ENCODE measurements around the gene MSRB1. TPM values are rescaled to one million over a fixed set of nuclear protein-coding genes. Genes with fewer than 3 reads are reported as not detected.
A peak's percentile ranks its signal among the peaks of the same experiment; 100 is the strongest.

Gene MSRB1
- total and polyA plus RNA-seq, 2 of the 13 experiments (the other 11 are each of a cell fraction or from before 2014, with no cell fraction given), result 32.1 to 75.4 TPM

DNA sequence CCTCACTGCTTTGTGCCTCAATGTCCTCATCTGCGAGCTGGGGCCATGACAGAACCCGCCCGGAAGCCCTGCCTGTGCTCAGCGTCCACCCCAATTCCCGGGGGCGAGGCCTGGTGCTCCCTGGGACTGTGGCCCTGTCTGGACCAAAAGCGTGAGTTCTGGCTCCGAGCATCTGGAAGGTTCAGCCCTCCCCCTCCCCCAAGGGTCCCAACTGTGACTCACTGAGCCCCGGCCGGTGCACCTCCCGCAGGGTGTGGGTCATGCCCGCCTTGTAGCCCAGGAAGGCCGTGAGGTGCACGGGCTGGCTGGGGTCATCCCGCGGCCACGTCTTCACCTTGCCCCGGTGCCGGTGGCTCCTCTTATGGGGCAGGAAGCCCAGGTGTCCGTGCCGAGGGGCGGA, 10.7 kb upstream of the MSRB1 start:
- in situ Hi-C loops (cut with HindIII; ENCODE audit: extremely low pct_ligation_motif_present, low pct_unique_long_range_greater_than_20kb), result no loop called here
- H3K27me3 ChIP-seq (ENCODE audit: control insufficient read depth in 1 of 2, insufficient read depth in 2 of 2, low read length in 2 of 2), result peaks cover 3 to 19% of the 10 kb centered on the region in 2 experiments; a peak in 4 of 5 replicates
- FAIRE-seq (no peak), ATAC-seq (no peak), DNase-seq (ENCODE audit: low spot score) (no peak)
- H3K4me3 ChIP-seq (replicated peaks in 1 of 3; ENCODE audit: insufficient read depth in 1 of 3, low read depth in 2 of 3, low read length in 3 of 3), result no peak overlapping the region
- no peaks in the 10 kb centered on the region for H3K9me3 ChIP-seq (ENCODE audit: low read length)
- H2AFZ ChIP-seq (ENCODE audit: low read length), result no peak overlapping the region
- H3K9ac ChIP-seq (ENCODE audit: insufficient read depth, low read depth, low read length), result no peak overlapping the region
- ChIA-PET CTCF (ENCODE audit: low intra/inter-chr PET ratio, low total read pairs) (no interaction called here), POLR2A (interaction anchor here (1.6 to 3.2 kb wide), 3 partner anchors 11 to 13 kb away, joined by 7 to 14 read pairs (median 9); partner anchors contain the start of genes MSRB1 and RPS2)
- no peaks in the 10 kb centered on the region for H3K79me2 ChIP-seq (ENCODE audit: insufficient read depth, low read length)
- 40% methylated on average over 10 of the region's 22 CpGs for WGBS (ENCODE audit: low lambda C conversion rate)
- BruUV-seq (replicated peaks), result no TSS peak
- no peak overlapping the region for H3K27ac ChIP-seq (ENCODE audit: extremely low read length, insufficient read depth, low read length)
- H3K4me2 ChIP-seq (ENCODE audit: low read depth, low read length), result peak overlapping the region; percentile 33; the same call in 1 of the 2 replicates
- H3K4me1 ChIP-seq (ENCODE audit: insufficient read depth, low read length), result peaks cover 24% of the 10 kb centered on the region
- H4K20me1 ChIP-seq (ENCODE audit: insufficient read depth, low read length), result no peaks in the 10 kb centered on the region
- TF ChIP-seq ZMAT5 (CRISPR knock-in tag; IDR thresholded peaks at IDR 0.05; ENCODE audit: borderline replicate concordance, low read depth) (no peak), POGZ (CRISPR knock-in tag; IDR thresholded peaks at IDR 0.05) (no peak), SUZ12 (IDR thresholded peaks at IDR 0.05; ENCODE audit: low read depth, low read length) (no peak), ZFAT (CRISPR knock-in tag; conservative IDR thresholded peaks at IDR 0.05) (no peak), SAFB2 (CRISPR knock-in tag; IDR thresholded peaks at IDR 0.05; ENCODE audit: borderline replicate concordance, low read depth) (no peak), ZNF331 (CRISPR knock-in tag; IDR thresholded peaks at IDR 0.05) (no peak), ZNF101 (CRISPR knock-in tag; IDR thresholded peaks at IDR 0.05; ENCODE audit: borderline replicate concordance, low read depth) (no peak), ZNF143 (CRISPR knock-in tag; IDR thresholded peaks at IDR 0.05) (no peak), ZBTB3 (CRISPR knock-in tag; IDR thresholded peaks at IDR 0.05; ENCODE audit: borderline replicate concordance, low read depth) (no peak)
- TF ChIP-seq, protein P1, sequence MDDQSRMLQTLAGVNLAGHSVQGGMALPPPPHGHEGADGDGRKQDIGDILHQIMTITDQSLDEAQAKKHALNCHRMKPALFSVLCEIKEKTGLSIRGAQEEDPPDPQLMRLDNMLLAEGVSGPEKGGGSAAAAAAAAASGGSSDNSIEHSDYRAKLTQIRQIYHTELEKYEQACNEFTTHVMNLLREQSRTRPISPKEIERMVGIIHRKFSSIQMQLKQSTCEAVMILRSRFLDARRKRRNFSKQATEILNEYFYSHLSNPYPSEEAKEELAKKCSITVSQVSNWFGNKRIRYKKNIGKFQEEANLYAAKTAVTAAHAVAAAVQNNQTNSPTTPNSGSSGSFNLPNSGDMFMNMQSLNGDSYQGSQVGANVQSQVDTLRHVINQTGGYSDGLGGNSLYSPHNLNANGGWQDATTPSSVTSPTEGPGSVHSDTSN (CRISPR knock-in tag; IDR thresholded peaks at IDR 0.05; ENCODE audit: borderline replicate concordance), result no peak
- TF ChIP-seq, protein P2, sequence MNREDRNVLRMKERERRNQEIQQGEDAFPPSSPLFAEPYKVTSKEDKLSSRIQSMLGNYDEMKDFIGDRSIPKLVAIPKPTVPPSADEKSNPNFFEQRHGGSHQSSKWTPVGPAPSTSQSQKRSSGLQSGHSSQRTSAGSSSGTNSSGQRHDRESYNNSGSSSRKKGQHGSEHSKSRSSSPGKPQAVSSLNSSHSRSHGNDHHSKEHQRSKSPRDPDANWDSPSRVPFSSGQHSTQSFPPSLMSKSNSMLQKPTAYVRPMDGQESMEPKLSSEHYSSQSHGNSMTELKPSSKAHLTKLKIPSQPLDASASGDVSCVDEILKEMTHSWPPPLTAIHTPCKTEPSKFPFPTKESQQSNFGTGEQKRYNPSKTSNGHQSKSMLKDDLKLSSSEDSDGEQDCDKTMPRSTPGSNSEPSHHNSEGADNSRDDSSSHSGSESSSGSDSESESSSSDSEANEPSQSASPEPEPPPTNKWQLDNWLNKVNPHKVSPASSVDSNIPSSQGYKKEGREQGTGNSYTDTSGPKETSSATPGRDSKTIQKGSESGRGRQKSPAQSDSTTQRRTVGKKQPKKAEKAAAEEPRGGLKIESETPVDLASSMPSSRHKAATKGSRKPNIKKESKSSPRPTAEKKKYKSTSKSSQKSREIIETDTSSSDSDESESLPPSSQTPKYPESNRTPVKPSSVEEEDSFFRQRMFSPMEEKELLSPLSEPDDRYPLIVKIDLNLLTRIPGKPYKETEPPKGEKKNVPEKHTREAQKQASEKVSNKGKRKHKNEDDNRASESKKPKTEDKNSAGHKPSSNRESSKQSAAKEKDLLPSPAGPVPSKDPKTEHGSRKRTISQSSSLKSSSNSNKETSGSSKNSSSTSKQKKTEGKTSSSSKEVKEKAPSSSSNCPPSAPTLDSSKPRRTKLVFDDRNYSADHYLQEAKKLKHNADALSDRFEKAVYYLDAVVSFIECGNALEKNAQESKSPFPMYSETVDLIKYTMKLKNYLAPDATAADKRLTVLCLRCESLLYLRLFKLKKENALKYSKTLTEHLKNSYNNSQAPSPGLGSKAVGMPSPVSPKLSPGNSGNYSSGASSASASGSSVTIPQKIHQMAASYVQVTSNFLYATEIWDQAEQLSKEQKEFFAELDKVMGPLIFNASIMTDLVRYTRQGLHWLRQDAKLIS (CRISPR knock-in tag; IDR thresholded peaks at IDR 0.05), result no peak
- no peaks in the 10 kb centered on the region for H3K36me3 ChIP-seq (replicated peaks in 1 of 2; ENCODE audit: control insufficient read depth in 1 of 2, insufficient read depth in 2 of 2, low read length in 2 of 2)
- intact Hi-C loops (cut with micrococcal nuclease; ENCODE audit: unreplicated experiment), result no loop called here

Data from HepG2 (cell line).